Esophagus mucosa (tissue), 1 donor: ENCODE results near the gene IL16. TPM values are rescaled to one million over a fixed set of nuclear protein-coding genes. Genes with fewer than 3 reads are reported as not detected.

Experiments
- ATAC-seq: fragments of 200-7000 bp; cut with Tn5 transposase; one replicate; pipeline ENCODE4 v1.9.1; 2020
- total RNA-seq: library from RNA; stranded (reverse); gene quantifications from one replicate; pipeline ENCODE4 v1.2.4, GENCODE V29; 2023
- donor health status: DM: yes; HTN: yes; CAD: no.

IL16 gene
- total RNA-seq, 1 donor from 2014 or later, result 2.7 TPM

DNA sequence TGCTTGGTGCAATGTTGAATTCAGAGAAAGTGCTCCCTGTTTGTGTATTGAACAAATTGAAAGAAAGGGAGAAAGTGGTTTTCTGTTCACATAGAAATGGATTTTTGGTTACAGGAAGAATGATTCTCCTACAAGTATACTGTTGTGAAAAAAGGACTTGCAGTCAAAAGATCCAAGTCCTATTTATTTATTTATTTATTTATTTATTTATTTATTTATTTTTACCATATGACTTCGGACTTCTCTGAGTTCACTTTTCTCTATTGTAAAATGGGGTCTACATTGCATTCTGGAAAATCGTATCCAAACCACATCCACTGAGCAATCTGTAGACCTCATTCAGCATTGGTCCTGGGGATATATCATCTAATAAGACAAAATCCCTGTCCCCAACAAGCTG lies 81.2 kb downstream of the IL16 start:
- no peak for ATAC-seq

DNA sequence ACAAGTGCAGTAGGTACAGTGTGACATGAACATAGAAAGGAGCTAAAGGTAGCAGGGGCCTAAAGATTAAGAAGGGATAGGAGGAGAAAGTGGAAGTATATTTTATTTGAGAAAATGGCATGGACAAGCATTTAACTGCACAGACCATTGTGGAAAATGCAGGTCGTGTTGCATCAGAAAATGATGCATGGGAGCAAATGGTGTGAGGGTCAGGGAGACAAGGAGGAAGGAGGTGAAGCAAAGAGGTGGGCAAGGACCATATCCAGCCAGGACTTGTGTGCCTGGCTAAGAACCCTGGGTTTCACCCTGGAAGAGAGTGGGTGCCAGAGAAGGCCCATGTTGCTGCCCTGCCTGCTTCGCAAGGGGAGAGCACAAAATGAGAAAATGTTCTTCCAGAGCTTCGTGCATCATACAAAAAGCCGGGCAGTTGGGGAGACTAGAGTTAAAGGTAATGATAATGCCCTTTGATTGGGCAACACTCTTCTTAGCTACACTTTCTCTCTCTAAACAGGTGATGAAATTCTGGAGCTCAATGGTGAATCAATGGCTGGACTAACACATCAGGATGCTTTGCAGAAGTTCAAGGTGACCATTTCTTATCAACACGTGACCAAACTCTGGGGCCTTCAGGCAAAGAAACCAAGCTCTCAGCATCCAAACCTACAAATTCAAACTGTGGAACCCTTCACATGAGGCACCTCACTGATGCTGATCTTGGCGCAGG lies 81.8 kb downstream of the IL16 start:
- ATAC-seq, result no peak

DNA sequence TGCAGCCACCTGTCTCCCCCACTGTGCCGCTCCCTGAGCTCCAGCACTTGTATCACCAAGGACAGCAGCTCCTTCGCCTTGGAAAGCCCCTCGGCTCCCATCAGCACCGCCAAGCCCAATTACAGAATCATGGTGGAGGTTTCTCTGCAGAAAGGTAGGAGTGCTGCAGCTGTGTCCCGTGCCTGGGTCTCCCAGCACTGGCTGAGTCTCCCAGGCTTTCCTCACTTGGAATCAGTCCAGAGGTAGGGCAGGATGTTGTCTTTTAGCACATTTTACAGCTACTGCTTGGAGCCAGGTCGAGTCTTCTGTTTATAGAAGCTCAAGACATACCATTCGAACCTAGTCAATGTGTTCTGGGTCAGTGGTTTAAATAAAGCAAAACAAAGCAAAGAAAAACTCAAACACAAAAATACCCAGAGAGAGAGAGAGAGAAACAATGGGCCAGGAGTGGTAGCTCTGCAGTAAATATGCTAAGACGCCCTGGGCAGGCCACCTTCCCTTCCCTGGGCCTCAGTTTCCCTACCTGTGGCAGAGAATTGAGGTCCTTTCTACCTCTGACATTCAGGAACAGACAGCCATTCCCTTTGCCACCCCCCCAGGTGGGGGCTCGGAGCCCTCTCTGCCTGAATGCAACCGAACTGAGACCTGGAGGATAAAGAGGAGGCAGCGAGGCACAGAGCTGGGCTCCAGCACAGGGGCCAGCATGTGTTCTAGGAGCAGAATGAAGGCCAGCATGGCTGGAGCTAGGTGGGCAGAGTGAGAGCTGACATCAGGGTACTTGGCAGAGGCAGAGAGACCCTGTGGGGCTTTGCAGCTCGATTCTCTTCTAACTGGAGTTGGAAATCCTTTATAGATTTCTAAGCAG lies 83.2 kb downstream of the IL16 start:
- no peak for ATAC-seq

DNA sequence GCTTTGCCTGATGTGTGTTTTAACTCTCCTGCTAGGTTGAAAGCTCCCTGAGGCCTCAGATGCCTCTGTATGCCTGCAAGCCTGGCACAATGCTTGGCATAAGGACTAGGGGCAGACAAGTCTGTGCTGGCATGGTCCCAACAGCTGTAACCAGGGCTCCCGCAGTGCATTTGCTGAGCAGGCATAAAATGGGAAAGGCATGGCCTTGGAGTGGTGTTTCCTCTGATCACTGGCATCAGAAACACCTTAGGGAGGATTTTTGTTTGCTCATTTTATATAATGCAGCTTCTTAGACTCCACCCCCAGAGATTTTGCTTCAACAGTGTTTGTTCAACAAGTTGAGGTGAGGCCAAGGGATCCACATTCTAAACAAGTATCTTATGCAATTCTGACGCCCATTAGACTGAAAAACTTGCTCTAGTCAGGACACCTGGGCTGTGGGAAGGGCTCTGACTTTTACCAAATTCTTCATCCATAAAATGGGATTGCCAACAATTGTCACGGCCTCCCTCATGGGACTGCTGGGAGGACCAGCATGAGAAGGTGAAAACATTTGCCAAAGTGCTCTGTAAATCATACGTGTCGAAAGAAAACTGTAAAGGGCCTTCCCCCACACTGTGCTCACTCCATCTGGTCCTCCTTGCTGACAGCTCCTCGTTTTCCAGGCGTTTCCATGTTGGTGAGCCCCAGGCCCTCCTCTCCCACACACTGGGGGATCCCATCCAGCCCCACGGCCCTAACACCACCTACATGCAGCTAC lies 84.2 kb downstream of the IL16 start:
- peak; percentile 54 for ATAC-seq

DNA sequence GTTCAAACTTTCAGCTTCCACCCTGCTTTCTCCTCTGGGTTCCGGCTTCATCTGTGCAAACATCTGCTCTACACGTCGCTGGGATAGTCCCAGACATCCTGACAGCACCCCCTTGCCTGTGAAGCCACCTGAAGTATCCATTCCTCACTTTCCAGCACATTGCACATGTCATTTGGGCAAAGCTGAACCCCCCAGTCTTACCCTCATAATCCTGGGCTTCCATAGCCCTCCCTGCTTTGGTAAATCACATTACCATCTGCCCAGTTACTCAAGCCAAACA lies 84.7 kb downstream of the IL16 start:
- no peak for ATAC-seq

DNA sequence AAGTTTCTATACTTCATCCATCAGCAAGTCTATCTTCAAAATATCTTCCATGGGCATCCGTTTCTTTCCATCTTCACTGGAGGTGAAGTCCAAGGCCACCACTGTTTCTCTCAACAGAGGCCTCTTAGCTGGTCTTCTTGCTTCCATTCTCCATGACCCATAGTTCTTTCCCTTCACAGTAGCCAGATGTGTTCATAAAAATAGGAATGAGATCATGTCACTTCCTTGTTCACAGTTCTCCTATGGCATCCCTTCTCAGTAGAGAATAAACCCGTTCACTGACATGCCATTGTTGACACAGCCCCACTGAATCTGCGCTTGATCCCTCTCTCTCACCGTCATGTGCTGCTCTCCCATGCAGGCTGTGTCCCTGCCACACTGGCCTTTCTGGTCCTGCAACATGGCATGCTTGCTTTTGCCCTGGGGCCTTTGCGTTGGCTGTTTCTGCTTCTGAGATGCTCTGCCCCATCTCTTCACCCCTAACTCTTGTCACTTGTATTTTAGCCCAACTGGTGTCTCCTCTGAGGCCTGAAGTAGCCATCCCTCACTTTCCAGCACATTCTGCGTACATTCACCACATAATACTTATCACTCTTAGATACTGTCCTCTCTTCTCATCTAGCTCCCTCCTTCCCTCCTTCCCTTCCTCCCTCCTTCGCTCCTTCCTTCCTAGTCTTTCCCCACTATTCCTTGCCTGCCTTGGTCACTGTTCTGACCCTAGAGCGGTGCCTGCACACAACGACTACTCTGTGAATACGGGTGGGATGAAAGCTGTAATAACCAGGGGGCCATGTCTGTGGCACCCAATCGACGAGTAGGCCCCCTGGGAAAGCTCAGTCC lies 85.3 kb downstream of the IL16 start:
- ATAC-seq, result peak; percentile 92

DNA sequence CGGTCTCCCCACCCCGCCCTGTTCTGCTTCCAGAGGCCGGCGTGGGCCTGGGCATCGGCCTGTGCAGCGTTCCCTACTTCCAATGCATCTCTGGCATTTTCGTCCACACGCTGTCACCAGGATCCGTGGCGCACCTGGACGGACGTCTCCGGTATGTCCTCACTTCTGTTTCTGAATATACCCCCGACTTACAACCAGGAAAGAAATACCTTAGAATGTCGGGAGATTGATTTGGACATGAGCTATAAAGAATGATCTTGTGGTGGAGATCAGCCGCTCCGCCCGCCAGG lies 85.9 kb downstream of the IL16 start:
- no peak for ATAC-seq

DNA sequence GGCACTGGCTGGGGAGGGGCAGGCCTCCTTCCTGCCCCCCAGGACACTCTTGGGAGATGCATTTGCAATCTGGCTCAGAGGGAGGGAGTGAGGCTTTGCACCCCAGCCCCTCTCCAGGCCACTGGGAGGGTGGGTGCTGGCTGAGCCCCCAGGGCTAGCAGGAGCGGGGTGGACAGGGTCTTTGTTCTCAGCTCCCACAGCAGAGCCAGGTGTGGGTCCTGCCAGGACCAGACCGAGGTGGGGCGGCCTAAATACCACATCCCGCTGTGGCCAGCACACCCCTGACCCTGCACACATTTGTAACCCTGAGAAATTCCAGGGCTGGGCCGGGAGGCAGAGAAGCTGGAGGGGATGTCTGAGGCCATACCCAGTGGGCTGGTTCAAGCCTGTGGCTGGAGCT lies 86.2 kb downstream of the IL16 start:
- ATAC-seq, result no peak

DNA sequence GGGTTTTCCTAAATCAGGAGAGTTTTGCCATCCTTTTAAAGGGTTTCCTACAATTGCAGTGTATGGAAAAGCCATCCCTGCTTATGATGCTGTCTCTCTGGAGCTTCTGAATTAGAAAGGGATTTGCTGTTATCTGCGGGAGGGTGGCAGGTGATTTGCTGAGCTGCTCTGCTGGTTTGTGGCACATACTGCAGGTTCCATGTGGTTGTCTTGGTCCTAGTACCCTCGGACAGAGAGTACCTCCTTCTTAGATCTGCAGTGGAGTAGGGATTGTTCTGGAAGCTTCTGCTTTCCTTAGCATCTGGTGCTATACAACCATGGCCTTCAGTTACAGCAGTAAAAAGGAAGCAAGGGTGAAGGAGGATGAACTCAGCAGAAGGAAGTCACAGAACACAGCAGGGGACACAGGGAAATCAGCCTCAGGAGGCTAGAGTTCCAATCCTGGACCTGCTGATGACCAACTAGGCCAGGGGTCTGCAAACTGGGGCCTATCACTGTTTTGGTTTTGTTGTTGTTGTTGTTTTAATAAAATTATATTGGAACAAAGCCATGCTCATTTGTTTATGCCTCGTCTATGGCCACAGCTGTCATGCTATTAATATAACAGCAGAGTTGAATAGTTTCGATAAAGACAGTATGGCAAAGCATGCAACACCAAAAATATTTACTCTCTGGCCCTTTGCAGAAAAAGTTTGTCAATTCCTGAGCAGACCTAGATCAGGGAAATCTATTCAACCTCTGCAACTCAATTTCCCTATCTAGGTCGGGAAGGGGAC lies 87.8 kb downstream of the IL16 start:
- ATAC-seq, result no peak

DNA sequence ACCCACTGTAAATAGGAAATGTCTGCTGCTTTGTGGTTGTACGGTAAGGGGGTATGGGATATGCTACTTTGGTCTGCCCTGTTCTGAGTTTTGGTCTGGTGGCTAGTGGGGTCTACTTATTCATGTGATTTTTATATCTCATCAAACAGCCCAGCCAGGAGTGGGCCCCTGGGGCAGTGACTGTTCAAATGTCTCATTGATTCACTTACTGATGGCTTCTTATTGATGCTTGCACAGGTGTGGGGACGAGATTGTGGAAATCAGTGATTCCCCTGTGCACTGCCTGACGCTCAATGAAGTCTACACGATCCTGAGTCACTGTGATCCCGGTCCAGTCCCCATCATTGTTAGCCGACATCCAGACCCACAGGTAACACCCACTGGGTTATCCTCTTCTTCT lies 88.8 kb downstream of the IL16 start:
- ATAC-seq, result no peak

DNA sequence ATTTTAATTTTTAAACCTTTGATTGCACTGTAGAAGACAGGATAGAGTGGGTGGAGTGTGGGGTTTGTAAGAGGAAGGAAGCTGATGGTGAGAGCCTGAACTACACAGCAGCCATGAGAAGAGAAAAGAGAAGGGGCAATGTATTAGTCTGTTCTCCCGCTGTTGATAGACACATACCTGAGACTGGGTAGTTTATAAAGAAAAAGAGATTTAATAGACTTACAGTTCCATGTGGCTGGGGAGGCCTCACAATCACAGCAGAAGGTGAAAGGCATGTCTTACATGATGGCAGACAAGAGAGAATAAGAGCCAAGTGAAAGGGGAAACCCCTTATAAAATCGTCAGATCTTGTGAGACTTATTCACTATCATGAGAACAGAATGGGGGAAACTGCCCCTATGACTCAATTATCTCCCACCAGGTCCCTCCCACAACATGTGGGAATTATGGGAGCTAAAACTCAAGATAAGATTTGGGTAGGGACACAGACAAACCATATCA lies 90.0 kb downstream of the IL16 start:
- peak; percentile 22 for ATAC-seq

DNA sequence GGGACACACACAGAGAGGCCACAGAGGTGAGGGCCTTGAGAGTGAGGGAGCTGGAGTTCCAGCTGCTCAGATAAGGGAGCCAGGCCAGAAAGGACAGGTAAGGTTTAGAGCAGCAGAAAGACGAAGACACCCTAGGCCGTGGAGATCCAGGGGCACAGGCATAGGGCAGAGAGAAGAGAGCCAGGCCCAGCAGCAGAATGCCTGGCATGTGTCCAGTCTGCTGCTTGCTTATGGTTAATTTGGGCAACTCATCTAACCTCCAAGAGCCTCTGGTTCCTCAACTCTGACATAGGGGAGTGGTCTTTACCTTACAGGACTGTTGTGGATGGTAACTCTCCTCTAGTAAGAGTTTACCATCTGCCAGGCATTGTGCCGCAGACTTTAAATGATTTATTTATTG lies 91.4 kb downstream of the IL16 start:
- ATAC-seq, result no peak

DNA sequence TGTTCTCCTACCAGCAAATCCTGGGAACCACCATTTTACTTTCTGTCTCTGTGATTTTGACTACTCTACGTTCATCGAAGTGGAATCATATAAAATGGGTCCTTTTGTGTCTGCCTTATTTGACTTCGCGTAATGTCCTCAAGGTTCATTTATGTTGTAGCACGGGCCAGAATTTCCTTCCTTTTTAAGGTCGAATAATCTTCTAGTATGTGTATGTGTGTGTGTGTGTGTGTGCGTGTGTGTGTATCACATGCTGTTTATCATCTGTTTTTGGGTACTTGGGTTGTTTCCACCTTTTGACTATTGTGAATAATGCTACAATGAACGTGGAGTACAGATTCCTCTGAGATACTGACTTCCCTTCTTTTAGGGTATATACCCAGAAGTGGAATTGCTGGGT lies 91.9 kb downstream of the IL16 start:
- no peak for ATAC-seq

DNA sequence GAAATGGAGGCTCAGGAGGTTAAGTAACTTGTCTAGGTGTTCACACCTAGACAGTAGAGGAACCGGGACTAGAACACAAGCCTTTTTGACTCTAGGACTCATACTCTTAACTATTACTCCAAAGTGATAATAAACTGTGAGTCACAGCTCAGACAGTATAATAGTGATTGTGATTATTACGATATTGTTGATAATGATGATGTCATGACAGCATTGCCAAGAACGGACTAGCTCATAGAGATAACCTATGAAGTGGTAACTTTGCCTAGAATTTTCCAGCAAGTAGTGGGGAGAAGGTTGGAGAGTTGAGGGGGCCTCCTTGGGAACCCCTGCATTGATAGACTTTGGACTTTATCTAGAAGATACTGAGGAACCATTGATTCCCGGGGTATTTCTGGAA lies 93.2 kb downstream of the IL16 start:
- ATAC-seq, result no peak

DNA sequence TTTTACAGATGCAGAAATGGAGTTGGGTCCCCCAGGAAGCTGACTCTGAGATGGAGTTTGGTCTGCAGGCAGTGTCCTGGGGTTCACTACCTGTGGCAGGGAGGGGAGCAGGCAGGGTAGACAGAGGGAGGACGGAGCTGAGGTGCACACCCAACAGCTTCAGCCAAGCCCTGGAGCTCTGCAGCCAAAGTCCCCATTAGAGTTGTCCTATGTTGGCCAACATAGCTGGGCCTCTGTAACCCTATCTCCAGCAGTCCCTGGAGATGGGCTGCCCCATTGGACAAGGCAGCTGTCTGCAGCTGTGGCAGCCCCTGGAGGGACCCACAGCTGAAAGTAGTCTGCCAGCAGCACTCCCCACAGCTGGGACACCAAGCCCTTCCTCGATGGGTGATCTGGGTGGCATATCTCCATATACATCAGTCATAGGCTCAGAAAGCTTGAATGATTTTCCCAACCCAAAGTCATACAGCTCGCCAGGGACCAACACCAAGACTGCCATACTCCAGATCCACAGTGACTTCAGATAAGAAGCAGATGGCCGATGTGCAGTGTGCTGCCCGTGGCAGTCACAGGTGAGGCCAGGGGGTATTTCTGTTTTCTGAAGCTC lies 95.3 kb downstream of the IL16 start:
- no peak for ATAC-seq

DNA sequence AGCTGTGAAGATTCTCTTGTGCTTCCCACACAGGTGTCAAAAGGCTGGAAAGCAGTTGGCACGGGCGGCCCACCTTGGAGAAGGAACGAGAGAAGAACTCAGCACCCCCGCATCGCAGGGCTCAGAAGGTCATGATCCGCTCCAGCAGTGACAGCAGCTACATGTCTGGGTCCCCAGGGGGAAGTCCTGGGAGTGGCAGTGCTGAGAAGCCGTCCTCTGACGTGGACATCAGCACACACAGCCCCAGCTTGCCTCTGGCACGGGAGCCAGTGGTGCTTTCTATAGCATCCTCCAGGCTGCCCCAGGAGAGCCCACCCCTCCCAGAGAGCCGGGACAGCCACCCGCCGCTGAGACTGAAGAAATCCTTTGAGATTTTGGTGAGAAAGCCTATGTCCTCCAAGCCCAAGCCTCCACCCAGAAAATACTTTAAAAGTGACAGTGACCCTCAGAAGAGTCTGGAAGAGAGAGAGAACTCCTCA lies 95.9 kb downstream of the IL16 start:
- ATAC-seq, result peak; percentile 38

DNA sequence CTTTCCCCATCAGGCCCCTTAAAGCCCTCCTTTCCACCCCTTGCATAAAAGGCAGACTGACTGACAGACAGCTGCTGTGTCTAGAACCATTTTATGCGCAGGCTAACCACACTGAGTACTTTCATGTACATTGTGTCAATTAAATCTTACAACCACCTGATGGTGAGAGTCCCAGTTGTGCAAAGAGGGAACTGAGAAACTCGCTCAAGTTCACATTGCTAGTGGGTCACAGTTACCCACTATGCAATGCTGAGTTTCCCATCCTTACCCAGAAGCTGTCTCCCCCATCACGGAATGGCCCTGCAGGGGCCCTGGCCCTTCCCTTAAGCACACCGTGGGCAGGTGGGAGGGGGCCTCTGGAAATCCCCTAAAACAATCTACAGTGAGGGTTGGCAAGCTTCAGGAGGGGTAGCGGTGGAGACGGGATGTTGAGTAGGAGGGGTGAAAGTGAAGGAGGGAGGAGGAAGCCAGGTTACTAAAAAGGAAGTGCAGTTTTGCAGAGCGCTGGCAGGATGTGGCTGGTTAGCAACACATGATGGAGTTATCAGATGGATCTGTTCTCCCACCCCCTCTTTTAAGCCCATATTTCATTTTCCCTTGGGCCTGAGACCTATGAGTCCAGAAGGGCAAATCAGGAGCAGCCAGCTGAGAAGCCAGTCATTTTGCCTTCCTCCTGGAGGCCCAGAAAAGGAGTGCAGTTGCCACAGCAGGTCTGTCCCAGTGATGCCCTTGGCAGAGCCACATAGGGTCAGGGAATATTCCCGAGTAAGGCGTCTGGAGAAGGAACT lies 97.2 kb downstream of the IL16 start:
- peak; percentile 27 for ATAC-seq

DNA sequence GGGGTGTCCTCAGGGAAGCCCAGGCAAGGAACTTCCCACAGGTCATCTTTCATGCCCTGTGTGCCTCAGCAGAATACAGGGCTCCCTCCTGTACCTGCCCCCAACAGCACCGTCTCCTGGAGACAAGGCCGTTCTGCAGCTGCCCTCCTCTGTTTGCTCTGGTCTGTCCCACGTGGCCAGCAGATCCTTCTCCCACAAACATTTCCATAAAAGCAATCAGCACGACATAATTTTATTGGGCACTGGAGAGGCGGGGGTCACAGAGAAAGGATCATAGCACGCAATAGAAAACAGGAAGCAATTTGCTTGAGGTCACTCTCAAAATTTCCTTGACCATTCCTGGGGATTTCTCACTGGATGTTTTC lies 97.8 kb downstream of the IL16 start:
- ATAC-seq, result no peak

DNA sequence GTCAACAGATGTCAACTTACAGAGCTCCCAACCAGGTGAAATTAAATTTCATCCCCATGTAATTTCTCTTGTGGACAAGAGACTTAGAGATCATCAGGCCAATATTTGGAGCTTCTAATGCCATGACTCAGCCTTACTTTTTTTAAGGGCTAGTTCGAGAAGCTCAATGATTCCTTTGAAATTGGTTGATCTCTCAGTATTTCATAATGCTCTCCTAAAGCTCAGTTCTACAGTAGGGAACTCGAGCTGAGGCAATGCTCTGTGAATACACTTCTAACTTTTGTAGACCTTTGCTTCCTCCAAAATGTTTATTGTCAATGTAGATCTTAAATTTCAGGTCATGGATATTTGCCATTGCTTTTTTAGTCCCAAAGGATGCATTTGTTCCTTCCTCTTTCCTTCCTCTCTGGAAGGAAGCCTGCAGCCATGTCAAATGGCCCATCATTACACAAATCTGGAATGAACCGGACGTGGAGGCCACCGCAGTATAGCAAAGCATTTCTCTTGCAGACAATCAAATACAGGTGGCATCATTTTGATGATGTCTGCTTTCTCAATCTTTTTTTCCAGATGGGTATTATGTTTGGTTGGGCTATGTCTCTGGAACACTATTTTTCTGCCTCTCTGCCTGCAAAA lies 98.9 kb downstream of the IL16 start:
- no peak for ATAC-seq

DNA sequence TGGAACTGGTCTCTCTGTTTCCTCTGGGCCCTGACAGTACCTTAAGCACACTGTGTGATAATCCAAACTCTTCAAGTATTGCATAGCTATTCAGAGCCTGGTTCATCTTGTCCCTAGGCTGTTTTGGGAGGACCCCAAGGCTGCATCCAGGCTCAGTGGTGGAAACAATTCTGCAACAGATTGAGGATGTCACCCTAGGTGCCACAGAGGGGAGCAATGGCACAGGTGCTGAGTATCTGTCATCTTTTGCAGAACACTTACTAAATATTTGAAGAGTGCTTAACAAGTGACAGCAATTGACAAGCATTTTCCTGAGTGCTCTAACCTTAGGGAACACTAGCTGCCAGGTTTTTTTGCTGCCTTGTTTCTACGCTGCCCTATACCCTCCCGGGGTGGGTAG lies 99.5 kb downstream of the IL16 start:
- ATAC-seq, result no peak
